Skin of body (tissue), 2 donors: Measurements from ENCODE around the gene MCM3AP. TPM values are rescaled to one million over a fixed set of nuclear protein-coding genes. Genes with fewer than 3 reads are reported as not detected.

Experiments
- DNase-seq: peaks from one replicate; lab custom pipeline; 2025; lab: John Stamatoyannopoulos, UW
- total RNA-seq: library from RNA; depleted of rRNA; stranded (reverse); fragments of >200 nt; gene quantifications from one replicate; pipeline ENCODE4 v1.2.3, GENCODE V29; 2014

MCM3AP gene
- total RNA-seq, 1 donor from 2014 or later: 83.8 TPM

DNA sequence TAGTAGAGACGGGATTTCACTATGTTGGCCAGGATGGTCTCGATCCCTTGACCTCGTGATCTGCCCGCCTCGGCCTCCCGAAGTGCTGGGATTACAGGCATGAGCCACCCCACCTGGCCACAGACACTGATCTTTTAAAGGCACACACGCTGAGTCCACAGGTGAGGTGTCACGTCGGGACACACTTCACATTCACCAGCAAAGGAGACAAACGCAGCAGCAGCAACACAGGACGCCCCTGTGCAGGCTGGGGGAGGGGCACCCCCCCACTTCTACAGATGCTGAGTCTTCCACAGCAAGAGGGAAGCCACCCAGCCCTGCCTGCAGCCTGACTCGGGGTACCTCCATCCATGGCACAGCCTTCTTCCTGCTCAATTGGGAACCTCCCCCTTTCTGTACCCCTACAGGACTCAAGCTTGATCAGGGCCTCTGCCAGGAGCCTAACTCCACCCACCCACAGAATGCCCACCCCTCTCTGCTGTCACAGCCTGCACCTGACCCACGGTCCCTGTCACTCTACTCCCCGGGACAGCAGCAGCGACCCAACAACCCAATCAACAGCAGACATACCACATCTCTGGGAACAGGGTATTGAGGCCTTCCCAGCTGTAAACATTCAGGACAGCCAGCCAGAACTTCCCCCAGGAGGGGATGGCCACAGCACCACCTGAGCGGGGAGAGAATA, 66.4 kb downstream of the MCM3AP start:
- no peak for DNase-seq

DNA sequence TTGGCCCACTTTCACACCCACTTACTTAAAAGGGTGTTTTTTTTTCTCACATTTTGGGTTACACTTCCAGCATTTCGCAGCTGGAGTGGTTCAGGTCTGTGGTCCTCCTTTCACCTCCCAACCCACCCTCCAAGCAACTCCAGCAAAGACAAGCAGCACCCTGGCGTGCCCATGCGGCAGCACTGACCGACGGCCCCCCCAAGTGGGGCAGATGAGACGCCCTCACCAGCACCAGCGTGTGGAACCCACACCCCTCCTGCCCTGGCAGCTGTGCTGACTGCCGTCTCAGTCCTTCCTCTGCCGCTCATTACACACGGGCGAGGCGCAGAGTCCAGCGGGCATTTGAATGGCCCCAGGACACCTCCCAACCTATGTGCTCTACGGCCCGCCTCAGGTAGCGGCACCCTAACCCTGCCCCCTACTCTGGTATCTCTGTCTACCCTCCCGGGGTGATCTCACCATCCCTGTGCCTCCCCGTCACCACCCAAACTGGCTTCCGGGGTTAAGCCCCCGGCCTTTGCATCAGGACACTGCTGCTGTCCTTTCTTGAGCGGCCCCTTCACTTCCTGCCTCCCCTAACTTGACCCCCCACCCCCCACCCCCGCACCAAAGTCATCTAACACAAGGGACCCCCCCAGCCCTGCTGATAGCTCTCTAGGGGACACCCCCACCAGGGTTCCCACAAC, 67.8 kb downstream of the MCM3AP start:
- DNase-seq: no peak

DNA sequence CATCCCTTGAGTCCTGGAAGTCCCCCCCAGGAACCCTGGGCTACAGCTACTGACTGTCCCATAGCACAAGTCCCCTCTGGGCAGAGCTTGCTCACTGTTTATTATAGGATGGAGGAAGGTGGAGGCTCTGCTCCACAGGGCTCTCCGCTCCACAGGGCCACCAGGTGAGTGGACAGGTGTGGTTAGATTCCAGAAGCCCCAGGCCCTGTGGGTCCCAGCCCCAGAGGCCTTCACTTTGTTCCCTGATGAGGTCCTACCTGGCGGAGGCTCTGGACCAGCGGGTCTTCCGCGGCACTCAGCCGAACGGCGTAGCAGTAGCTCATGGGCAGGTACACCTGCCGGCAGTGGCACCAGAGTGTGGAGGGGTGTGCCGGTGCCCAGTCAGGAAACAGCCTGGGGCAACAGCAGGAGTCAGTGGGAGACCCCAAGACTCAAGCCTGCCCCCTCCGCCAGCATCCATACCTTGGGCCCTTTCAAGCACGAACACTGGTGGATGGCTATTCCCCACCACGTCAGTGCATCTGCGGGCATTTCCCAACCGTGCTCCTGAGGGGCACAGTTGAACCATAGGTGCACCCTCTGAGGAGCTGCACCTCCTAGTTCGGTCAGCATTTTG, 69.2 kb downstream of the MCM3AP start:
- DNase-seq: no peak

DNA sequence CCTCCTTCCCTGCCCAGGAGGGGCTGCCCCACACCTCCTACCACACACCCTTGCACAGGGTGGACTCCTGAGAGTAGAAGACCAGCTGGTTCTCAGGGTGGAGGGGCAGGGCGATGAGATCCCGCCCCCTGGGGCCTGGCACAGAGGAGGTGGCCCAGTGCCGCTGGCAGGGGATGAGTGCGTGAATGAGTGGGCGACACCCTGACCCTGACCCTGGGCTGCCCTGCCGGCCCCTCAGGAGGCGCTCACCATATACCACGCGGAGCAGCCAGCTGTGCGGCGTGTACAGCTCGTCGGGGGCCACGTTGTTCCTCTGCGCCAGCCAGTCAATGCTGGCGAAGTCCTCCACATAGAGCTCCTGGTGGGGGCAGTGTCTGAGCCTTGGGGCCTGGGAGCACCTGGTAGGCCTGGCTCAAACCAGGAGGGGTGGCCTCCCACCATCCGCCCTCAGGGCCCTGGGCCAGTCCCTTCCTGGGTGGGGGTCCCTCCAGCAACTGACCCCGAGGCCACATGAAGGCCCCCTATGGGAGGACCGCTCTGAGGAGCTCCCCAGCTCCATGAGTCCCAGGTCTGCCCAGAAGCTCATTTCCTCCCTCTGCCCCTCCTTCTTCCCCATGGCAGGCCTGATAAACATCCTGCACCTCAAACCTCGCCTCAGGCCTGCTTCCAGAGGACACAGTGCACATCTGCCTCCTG, 69.8 kb downstream of the MCM3AP start:
- DNase-seq: no peak

DNA sequence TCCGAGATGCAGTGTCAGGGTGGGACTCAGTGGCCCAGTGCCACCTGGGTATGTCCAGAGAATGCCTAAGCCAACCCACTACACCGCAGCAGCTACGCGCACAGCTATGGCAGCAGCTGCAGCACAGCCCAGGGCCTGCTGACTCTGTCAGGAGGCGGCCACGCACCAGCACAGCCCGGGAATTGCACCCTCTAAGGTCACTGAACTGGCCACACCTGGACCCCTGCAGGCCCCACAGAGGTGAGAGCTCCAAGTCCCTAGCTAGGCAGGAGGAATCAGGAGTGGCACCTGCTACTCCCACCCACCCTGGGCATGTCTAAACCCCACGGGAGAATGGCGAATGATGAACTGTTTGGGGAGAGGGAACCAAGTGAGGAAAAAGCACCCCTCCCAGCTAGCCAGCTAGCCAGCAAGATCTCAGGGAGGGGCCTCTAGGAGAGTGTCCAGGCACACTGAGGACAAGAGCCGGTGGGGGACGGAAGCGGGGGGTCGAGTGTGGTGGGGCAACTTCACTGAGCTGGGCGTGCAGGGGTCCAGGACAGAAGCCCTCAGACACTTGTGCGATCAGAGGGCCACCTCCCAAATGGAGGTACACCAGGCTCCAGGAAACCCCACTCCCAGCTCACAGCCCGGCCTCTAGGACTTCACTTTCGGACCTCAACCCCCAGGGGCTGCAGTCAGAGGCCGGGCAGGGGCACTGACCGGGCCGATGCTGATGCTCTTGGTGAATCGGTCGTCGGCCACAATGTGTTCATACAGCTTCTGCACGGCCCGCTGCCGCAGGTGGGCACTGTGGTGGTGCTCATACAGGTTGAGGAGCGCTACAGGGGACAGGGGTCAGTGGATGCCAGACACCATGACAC, 70.7 kb downstream of the MCM3AP start:
- no peak for DNase-seq

DNA sequence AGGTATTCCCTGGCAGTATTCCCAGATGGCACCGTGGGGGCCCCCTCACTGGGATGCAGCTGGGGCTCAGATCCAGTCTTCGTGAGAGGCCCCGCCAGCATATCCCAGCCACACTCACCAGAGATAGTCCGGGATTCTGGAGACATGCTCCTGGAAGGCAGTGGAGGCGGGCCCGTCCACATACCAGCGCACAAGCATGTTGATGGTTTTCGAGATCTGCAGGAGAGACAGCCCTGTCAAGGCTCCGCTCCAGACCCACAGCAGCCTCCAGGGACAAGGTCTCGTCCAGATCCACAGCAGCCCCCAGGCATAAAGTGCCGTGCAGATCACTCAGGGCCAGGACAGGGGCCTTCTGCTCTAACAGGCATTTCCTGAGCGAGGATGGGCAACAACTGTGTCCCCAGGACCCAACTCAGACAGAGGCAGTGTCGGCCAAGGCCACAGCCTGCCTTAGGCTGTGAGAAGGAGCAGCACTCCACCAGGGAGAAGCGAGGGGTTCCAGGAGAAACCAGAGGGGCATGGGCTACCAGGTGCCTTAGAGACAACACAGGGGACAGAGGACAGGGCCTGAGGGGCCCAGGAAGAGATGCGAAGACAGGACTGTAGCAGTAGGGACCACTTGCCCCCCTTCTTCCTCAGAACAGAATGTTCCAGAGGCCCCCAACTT, 71.7 kb downstream of the MCM3AP start:
- DNase-seq: no peak

DNA sequence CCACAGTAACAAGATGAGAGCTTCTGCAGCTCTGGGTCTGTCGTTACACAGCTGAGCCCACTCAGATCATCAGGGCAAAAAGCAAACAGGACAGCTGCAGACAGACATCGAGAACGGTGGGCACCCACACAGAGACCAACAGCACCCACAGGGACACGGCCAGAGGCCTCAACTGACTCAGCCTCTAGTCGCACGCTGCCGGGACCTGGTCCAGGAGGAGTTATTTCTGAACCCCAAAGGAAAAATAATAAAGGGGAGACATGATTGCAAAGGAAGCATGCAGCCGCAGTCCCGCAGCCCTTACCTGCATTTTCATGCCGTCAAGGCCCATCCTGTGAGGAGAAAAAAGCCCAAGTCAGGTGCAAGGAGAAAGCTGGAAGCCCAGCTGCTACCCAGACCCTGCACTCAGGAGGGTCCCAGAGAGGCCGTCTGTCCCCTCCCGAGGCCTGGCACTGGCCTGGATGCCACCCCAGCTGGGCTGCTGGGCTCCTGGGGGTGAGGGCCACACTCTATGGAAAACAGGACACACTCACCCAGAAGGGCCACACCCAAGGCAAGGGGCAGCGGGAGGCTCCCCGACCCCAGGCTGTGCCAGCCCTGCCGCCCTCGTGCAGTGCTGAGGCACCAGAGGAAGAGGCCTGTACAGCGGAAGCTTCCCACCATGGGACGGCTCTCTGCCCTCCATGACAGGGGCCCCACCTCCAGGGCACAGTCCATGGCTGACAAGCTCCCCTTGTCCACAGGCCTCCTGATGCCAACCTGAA, 72.5 kb downstream of the MCM3AP start:
- no peak for DNase-seq

DNA sequence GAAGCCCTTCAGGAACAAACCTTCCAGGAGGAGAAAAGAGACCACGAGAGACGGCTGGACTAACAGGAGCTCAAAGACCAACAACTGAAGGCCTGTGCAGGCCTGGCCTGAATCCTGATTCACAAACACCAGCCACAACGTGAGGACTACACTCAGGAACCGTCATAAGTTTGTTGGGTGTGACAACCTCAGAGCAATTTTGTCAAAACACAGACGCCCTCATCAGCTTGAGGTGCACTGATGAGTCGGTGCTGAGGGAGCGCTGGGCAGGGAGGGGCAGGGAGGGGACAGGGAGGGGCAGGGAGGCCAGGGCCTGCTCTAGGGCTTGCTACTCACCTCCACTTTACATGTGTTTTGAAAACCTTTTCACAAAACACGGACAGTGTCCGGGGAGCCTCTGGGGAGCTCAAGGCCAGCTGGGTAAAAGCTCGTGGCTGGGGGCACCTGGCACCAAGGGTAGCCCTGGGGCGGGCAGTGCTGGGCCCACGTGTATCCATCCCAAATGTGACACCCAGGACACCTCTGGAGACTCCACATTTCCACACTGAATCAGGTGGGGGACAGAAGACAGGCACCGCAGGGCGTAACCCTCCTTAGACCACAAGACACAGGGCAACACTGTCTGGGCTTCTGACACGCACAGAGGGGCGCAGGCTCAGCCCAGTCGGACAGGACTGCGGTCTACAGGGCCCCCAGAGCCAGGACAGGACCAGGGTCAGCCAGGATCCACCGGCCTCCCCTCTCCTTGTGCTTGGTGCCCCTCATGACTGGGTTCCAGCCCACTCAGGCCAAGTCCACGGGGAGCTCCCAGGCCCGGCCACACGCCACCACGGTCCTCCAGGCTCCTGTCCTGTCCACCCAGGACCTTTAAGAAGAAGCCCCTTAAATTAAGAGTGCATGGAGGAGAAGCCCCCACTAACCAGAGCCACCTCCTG, 73.4 kb downstream of the MCM3AP start:
- DNase-seq: no peak

DNA sequence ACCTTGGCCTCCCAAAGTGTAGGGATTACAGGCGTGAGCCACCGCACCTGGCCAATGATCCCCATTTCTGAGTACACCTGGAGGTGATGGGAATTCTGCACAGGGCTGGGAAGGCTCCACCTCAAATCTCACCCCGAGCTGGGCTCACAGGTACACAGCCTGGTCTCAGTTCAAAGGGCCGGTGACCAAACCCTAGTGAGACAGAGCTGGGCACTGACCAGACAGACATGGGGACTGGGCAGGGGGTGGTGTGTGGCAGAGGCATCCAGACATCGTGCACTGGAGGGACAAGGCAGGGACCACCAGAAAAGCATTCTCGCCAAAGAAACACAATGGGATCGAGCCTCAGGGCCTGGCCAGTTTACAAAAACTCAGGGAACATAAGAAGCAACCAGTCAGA, 74.0 kb downstream of the MCM3AP start:
- DNase-seq: no peak

DNA sequence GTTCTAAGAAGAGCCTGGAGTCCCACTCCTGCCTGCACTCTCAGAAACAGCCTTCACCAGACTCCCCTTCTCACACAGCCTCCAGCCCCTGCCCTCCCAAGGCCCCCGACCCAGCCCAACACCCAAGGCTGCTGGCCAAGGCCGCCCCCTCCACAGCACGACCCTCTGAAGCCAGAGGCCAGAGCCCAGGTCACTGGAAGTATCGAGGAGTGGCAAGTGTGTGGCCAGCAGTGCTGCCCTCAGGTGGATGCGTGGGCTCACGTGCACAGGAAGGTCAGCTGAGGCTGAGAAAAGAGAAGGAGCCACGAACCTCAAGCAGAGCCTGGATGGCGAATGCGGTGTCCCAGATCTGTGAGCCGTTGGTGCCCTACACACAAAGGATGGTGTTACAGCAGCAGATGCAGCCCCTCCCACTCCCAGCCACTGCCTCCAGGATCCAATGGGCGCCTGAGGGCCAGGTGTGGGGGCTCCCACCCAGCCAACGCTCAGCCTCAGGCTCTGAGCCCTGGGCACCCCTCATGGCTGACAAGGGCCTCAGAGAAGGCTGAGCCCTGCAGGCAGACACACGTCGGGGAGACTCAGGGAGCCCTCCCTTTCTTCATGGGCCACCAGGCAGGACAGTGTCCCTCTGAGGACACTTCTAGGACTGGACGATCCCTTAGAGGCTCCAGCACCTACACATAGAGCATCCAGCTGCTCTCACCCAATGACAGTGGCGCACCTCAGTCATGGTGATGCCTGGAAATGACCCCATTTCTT, 74.9 kb downstream of the MCM3AP start:
- no peak for DNase-seq

DNA sequence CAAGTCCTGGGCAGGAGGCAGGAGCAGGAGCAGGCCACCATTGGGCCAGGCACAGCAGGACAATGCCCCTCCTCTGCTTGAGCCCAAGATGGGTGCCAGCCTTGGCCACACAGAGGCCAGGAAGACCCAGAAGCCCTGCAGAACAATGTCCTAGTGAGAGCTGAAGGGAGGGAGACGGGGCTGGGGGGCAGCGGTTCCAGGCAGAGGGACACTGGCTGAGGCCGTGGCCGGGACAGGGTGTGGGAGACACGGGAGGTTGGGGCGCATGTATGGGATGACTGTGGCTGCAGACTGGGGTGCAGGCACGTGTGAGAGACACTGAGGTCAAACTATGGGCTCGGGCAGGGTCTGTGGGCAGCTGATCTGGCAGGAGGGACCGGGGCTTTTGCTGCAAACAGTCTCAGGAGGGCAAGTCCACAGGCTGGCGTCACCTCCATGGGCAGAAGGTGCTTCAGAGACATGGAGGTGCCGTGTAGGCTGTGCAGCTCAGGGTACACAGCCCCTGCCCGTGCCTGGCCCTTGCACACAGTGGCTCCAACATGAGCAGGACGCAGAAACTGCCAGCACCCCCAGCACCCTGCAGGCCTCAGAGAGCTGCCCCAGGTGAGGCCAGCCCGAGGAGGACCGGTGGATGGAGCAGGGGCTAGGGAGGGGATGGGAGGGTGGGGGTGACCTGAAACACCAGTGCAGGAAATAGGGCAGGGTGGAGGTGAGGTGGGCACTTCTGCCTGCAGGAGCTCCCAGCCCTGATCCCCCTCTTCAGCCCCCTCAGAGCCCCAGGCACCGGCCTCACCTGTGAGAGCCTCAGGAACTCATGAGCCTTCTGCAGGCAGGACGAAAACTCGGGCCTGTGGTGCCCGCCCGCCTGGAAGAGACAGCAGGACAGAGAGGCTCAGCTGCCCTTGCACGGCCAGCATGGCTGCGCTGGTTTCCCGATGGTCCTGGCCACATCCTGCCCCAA, 76.4 kb downstream of the MCM3AP start:
- no peak for DNase-seq

DNA sequence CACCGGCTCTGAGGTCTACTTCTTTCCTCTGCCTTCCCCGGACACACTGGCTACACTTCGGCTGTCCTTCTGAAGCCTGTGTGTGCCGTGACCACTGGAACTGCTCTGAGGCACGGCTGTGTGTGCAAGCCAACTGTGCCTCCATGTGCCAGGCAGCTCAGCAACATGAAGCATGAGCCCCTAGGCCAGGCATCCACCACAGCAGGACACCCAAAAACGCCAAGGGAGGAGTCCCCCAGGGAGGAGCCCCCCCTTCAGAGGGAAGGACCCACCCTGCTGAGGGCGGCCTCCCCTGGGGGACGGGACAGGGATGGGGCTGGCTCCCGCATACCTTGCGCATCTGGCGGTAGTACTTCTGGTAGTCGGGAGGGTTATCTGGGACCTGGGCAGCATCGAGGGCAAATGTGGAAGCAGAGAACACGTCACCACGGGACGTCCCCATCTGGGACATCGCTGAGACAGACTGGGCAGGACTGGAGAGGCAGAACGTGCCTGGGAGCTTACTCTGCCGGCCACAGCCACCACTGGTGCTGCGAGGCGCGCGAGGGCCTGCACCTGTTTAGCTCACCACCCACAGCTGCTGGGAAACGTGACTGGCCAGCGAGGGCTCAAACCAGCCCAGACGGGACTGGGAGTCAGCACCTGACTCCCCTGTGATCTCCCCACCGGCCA, 77.4 kb downstream of the MCM3AP start:
- DNase-seq: no peak

DNA sequence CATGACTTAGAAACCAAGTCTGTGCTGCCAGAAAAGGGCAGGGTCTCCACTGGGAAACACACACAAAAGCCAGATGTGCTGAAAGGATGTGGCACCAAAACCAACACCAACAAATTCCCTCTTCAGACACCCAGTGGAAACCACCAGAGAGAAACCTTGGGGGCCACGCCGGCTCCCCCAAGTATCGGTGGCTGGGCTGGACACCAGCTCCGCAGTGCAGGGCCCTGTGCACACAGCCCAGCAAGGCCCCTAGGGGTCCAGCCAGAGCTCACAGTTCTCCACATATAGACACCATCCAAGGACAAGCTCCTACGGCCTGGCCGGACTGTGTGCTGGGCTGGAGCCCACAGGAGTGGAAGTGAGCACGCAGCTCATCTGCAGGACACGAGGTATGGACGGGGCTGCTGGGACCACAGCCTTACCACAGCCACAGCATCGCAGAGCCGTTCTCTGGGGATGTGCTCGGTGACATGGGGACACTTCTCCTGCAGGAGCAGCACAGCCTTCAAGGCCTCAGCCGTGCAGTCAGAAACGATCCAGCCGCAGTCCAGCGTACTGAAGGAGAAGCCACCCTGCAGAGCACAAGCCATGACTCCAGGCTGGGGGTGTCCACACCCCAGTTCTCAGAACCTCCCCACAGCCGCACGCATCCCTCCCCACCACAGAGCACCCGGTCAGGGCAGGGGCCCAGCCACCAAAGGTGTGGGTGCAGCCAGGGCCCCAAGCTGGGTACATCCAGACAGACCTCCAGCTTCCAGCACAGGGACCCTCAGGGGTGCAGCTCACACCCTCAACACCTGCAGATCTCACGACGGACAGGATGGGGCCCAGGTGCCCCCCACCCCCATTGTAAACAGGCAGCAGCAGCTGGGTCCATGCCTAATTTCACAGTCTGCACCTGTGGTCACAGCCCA, 78.1 kb downstream of the MCM3AP start:
- no peak for DNase-seq

DNA sequence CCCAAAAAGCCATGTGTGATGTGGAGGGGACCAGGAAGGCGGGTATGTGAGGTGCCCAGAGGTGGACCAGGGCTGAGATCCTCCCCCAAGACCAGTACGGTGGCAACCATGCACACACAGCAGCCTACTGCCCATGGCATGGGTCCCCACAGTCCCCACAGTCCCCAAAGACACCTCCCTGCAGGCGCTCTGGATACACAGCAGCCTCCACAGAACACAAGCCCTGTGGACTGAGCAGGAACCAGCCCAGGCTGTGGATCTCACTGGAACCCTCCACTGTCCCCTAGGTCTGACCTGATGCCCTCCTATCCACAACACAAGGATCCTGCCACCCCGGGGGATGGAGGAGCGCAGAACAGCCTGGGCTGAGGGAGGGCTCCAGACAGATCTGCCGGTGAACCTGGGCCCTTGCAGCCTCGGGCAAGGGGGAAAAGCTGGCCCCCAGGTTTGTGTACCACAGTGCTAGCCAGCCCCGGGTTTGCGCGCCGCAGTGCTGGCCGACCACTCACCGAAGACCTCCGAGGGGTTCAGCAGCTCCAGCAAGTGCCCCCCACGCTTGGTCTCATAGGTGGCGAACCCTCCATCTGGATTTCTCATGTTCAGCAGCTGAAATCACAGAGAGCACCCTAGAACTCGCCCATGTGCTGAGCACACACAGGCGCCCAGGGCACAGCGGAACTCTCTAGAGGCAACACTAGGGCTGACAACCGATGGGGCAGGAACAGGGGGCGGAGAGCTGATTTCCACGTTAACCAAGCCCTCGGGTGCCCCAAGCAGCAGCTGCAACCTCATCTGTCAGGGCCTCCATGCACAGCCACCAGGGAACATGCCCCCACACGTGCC, 79.0 kb downstream of the MCM3AP start:
- no peak for DNase-seq
